HFFc6 (cell line): ENCODE data around the gene PML. TPM values are rescaled to one million over a fixed set of nuclear protein-coding genes. Genes with fewer than 3 reads are reported as not detected.
A peak's percentile ranks its signal among the peaks of the same experiment; 100 is the strongest.
"Not testable (repeated sequence)": the region's sequence is repeated elsewhere in the genome, so short reads cannot be mapped to it uniquely, and the experiment has no call there.

Experiments used
- DNase-seq: peaks from one replicate; pipeline ENCODE4 v3.0.0-alpha.2; 2018
- H3K27ac Mint-ChIP-seq: 2 replicates; pipeline ENCODE4 v1.8.0; 2020; ENCODE audit warnings: mild to moderate bottlenecking, mixed read lengths
- H3K27me3 Mint-ChIP-seq: 2 replicates; pipeline ENCODE4 v1.8.0; 2021; ENCODE audit warnings: mild to moderate bottlenecking, moderate library complexity, mixed read lengths; ENCODE audit not compliant: insufficient read depth
- H3K36me3 Mint-ChIP-seq: 2 replicates; pipeline ENCODE4 v1.8.0; 2021; ENCODE audit warnings: low read depth, mixed read lengths
- H3K4me1 Mint-ChIP-seq: 2 replicates; pipeline ENCODE4 v1.8.0; 2020; ENCODE audit warnings: low read depth, mixed read lengths
- H3K4me3 Mint-ChIP-seq: 2 replicates; pipeline ENCODE4 v1.8.0; 2020; ENCODE audit warnings: mild to moderate bottlenecking, moderate library complexity, mixed read lengths
- H3K9me3 Mint-ChIP-seq: 2 replicates; pipeline ENCODE4 v1.8.0; 2020; ENCODE audit warnings: mild to moderate bottlenecking, mixed read lengths
- total RNA-seq, 6 experiments: library from RNA; stranded (reverse); fragmentation: NEBNext Ultra II Directional; extraction: Animal tissue kit (Norgen Biotek cat#: 25700); gene quantifications; 2 replicates in 1 of 6; 3 replicates in 5 of 6; pipeline ENCODE4 v1.2.3, GENCODE V29; 2021
- TF ChIP-seq, protein P1 (sequence below): fragments of 200-600 bp; sonication (generic); IDR thresholded peaks from 2 replicates; pipeline ENCODE4 v1.5.0; 2021; ENCODE audit warnings: antibody characterized with exemption, mild to moderate bottlenecking

The PML gene
- total RNA-seq, 6 experiments from 2014 or later = 45.2 to 51.8 (median 47.5) TPM

GRCh38 chr15:73957785-73958184, 36.7 kb upstream of the PML start:
- peaks cover 59% of the 10 kb centered on the region for H3K4me1 Mint-ChIP-seq
- H3K9me3 Mint-ChIP-seq = no peaks in the 10 kb centered on the region
- TF ChIP-seq, protein P1, sequence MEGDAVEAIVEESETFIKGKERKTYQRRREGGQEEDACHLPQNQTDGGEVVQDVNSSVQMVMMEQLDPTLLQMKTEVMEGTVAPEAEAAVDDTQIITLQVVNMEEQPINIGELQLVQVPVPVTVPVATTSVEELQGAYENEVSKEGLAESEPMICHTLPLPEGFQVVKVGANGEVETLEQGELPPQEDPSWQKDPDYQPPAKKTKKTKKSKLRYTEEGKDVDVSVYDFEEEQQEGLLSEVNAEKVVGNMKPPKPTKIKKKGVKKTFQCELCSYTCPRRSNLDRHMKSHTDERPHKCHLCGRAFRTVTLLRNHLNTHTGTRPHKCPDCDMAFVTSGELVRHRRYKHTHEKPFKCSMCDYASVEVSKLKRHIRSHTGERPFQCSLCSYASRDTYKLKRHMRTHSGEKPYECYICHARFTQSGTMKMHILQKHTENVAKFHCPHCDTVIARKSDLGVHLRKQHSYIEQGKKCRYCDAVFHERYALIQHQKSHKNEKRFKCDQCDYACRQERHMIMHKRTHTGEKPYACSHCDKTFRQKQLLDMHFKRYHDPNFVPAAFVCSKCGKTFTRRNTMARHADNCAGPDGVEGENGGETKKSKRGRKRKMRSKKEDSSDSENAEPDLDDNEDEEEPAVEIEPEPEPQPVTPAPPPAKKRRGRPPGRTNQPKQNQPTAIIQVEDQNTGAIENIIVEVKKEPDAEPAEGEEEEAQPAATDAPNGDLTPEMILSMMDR = no peak
- H3K27ac Mint-ChIP-seq = peak overlapping the region; percentile 87
- no peak for DNase-seq
- peak overlapping the region; percentile 26; the same call in 1 of the 2 replicates for H3K4me3 Mint-ChIP-seq
- H3K27me3 Mint-ChIP-seq = peaks cover 12% of the 10 kb centered on the region
- peaks cover 7% of the 10 kb centered on the region; the same call in 1 of the 2 replicates for H3K36me3 Mint-ChIP-seq

- Mint-ChIP-seq H3K27me3 (peaks cover 12% of the 10 kb centered on the region), H3K4me3 (no peak overlapping the region), H3K36me3 (0 out of 2 replicates have a peak, but pooled peaks cover under 1% of the 10 kb centered on the region), H3K27ac (peak overlapping the region; percentile 29), H3K9me3 (no peaks in the 10 kb centered on the region), H3K4me1 (peaks cover 57% of the 10 kb centered on the region)
- DNase-seq = no peak
- TF ChIP-seq, protein P1 = no peak
These were observed 35.4 kb upstream of the PML start for GRCh38 chr15:73959012-73959581.

DNA sequence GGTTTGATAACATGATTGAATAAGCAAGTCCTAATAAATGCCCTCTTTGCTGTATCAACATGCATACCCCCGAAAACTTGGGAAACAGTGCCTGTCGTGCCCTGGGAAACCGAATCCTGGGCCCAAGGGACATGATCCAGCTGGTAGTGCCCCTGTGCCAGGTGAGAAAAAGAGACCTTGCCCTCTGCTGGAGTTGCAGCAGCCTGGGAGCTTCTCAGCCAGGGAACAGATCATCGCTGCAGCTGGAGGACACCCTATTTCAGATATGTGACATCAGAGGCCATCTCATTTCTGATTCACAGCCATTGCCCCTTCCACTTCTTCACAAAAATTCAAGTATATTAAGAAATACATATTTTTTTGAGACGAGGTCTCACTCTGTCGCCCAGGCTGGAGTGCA, 34.7 kb upstream of the PML start:
- no peak overlapping the region; the same call in 1 of the 2 replicates for H3K27ac Mint-ChIP-seq
- TF ChIP-seq, protein P1 = no peak
- H3K9me3 Mint-ChIP-seq = no peaks in the 10 kb centered on the region
- H3K4me3 Mint-ChIP-seq = no peak overlapping the region
- H3K36me3 Mint-ChIP-seq = no peaks in the 10 kb centered on the region
- no peak for DNase-seq
- H3K4me1 Mint-ChIP-seq = peaks cover 58% of the 10 kb centered on the region
- peaks cover 7% of the 10 kb centered on the region for H3K27me3 Mint-ChIP-seq

DNA sequence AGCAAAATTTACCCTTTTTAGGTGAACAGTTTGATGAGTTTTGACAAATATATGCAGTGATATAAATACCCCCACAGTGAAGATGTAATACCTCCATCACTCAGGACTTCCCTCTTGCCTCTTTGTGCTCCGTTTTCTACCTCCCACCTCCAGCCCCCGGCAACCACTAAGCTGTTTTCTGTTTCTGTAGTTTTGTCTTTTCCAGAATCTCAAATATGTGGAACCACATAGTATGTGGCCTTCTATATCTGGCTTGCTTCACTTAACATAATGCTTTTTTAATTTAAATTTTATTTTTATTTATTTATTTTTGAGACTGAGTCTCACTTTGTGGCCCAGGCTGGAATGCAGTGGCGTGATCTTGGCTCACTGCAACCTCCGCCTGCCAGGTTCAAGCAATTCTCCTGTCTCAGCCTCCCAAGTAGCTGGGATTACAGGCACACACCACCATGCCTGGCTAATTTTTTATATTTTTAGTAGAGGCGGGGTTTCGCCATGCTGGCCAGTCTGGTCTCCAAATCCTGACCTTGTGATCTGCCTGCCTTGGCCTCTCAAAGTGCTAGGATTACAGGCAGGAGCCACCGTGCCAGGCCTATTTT, 33.9 kb upstream of the PML start:
- DNase-seq, H3K4me3 Mint-ChIP-seq, H3K27me3 Mint-ChIP-seq, H3K36me3 Mint-ChIP-seq, H3K27ac Mint-ChIP-seq, H3K9me3 Mint-ChIP-seq: not testable (repeated sequence)
- H3K4me1 Mint-ChIP-seq = peaks cover 63% of the 10 kb centered on the region

GRCh38 chr15:73962433-73962832, 32.1 kb upstream of the PML start:
- Mint-ChIP-seq H3K4me3 (no peak overlapping the region), H3K9me3 (no peaks in the 10 kb centered on the region), H3K36me3 (no peaks in the 10 kb centered on the region), H3K27ac (0 out of 2 replicates have a peak overlapping the region, but pooled peaks have one; percentile 18), H3K4me1 (peaks cover 57% of the 10 kb centered on the region), H3K27me3 (peaks cover 1% of the 10 kb centered on the region; the same call in 1 of the 2 replicates)
- TF ChIP-seq, protein P1 = no peak
- no peak for DNase-seq

DNA sequence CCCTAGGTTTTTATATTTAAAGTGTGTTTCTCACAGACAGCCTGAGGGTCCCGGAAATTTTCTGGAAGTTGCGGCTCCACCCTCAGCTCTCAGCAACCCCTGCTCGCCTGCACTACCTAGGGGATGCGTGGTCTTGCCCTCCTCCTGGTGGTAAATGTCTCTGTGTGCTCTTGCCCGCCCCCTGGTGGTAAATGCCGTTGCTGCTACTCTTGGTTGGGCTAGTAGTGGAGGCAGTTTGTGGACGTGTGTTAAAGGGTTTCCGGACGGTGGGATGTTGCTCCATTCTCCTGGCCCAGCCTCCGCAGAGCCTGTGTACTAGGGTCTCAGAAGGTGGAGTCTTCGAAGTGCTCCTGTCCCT, 29.8 kb upstream of the PML start:
- Mint-ChIP-seq H3K36me3 (no peaks in the 10 kb centered on the region), H3K9me3 (no peaks in the 10 kb centered on the region), H3K27ac (peak overlapping the region; percentile 69), H3K27me3 (no peaks in the 10 kb centered on the region), H3K4me1 (peaks cover 53% of the 10 kb centered on the region), H3K4me3 (peak overlapping the region; percentile 52)
- DNase-seq = peak; percentile 63
- TF ChIP-seq, protein P1 = peak; percentile 98
